NCI-H2196 (cell line): Measurements from ENCODE around the gene ABCA7.

Experiments
- DNase-seq: peaks from one replicate; lab custom pipeline; 2025; ENCODE audit not compliant: unreplicated experiment; lab: John Stamatoyannopoulos, UW

The ABCA7 gene

GRCh38 chr19:1070931-1071791 is 31.3 kb downstream of the ABCA7 start:
- no peak for DNase-seq

- DNase-seq: no peak
Measured at GRCh38 chr19:1072371-1073015, 32.6 kb downstream of the ABCA7 start.

- no peak for DNase-seq
Measured at GRCh38 chr19:1073063-1073955, 33.4 kb downstream of the ABCA7 start.

GRCh38 chr19:1073956-1074517 is 34.1 kb downstream of the ABCA7 start:
- no peak for DNase-seq

- DNase-seq: peak; percentile 94
Measured at GRCh38 chr19:1074544-1075283, 34.8 kb downstream of the ABCA7 start.

GRCh38 chr19:1076046-1076386 is 36.1 kb downstream of the ABCA7 start:
- no peak for DNase-seq

GRCh38 chr19:1076951-1077350 is 37.0 kb downstream of the ABCA7 start:
- peak; percentile 45 for DNase-seq

- no peak for DNase-seq
Measured at GRCh38 chr19:1079566-1080111, 39.7 kb downstream of the ABCA7 start.

GRCh38 chr19:1080360-1081161 is 40.7 kb downstream of the ABCA7 start:
- DNase-seq: no peak

GRCh38 chr19:1081301-1082164 is 41.6 kb downstream of the ABCA7 start:
- no peak for DNase-seq

GRCh38 chr19:1082165-1082927 is 42.4 kb downstream of the ABCA7 start:
- DNase-seq: peak; percentile 97

GRCh38 chr19:1082928-1083816 is 43.3 kb downstream of the ABCA7 start:
- DNase-seq: no peak

- DNase-seq: no peak
Measured at GRCh38 chr19:1084024-1084868, 44.3 kb downstream of the ABCA7 start.

GRCh38 chr19:1085053-1085658 is 45.2 kb downstream of the ABCA7 start:
- DNase-seq: no peak

- DNase-seq: no peak
Measured at GRCh38 chr19:1085676-1086442, 46.0 kb downstream of the ABCA7 start.
